GM18909 (cell line): ENCODE results near the gene CLCNKB.

Experiments
- ATAC-seq: cut with Tn5 transposase; IDR thresholded peaks from one replicate; pipeline ENCODE4 v1.9.1; 2021; ENCODE audit warnings: mild to moderate bottlenecking; ENCODE audit not compliant: unreplicated experiment, poor library complexity

CLCNKB gene

GRCh38 chr1:16090076-16090826 lies 46.7 kb downstream of the CLCNKB start:
- ATAC-seq = no peak

GRCh38 chr1:16091296-16091695 lies 47.7 kb downstream of the CLCNKB start:
- ATAC-seq = no peak

GRCh38 chr1:16092097-16092922 lies 48.7 kb downstream of the CLCNKB start:
- ATAC-seq = no peak

- no peak for ATAC-seq
Observed at GRCh38 chr1:16092923-16093511, 49.4 kb downstream of the CLCNKB start.

GRCh38 chr1:16093611-16094010 lies 50.0 kb downstream of the CLCNKB start:
- no peak for ATAC-seq

GRCh38 chr1:16094453-16095158 lies 51.0 kb downstream of the CLCNKB start:
- ATAC-seq = no peak

GRCh38 chr1:16095447-16095846 lies 51.9 kb downstream of the CLCNKB start:
- ATAC-seq = no peak

GRCh38 chr1:16099412-16099811 lies 55.8 kb downstream of the CLCNKB start:
- no peak for ATAC-seq

- ATAC-seq = no peak
Observed at GRCh38 chr1:16101623-16102022, 58.0 kb downstream of the CLCNKB start.
